Colonic mucosa (tissue), 4 donors: ENCODE measurements around the gene SARM1. TPM values are rescaled to one million over a fixed set of nuclear protein-coding genes. Genes with fewer than 3 reads are reported as not detected.

Source experiments
- DNase-seq: peaks from one replicate; pipeline ENCODE4 v3.0.0-alpha.2; 2020
- H3K27ac ChIP-seq: fragments of 200-600 bp; one replicate; pipeline ENCODE4 v1.8.0; 2021
- H3K27me3 ChIP-seq: fragments of 200-600 bp; one replicate; pipeline ENCODE4 v1.8.0; 2021
- H3K36me3 ChIP-seq: fragments of 200-600 bp; one replicate; pipeline ENCODE4 v1.8.0; 2021
- H3K4me1 ChIP-seq: fragments of 200-600 bp; one replicate; pipeline ENCODE4 v1.8.0; 2021; ENCODE audit warnings: mild to moderate bottlenecking
- H3K4me3 ChIP-seq: fragments of 200-600 bp; one replicate; pipeline ENCODE4 v1.8.0; 2021
- H3K9ac ChIP-seq, 2 donors: one replicate each; pipeline ENCODE4 v1.7.0; 2013; ENCODE audit warnings: control low read depth in 2 of 2, low read depth in 2 of 2, low read length in 2 of 2
- H3K9me3 ChIP-seq: fragments of 200-600 bp; one replicate; pipeline ENCODE4 v1.8.0; 2021
- intact Hi-C: fragments of 100-400 bp; cut with DNase I; formaldehyde crosslinking; loops from one replicate; pipeline ENCODE4 v1.14.1; 2022
- total RNA-seq, 2 donors: library from RNA; stranded (reverse); fragmentation: NEBNext Ultra II Directional in 1 of 2; extraction: Animal tissue kit (Norgen Biotek cat#: 25700) in 1 of 2; gene quantifications; one replicate each; pipeline ENCODE4 v1.2.1, GENCODE V29; 2021
- TF ChIP-seq, protein P1 (sequence below): fragments of 200-600 bp; IDR thresholded peaks from one replicate; pipeline ENCODE4 v1.8.0; 2022; ENCODE audit warnings: antibody characterized with exemption, mild to moderate bottlenecking
- donor health status: healthy.
- donor health status: DM: no; HTN: no; CAD: no.
- donor health status: DM: no; HTN: no; CAD: no.

Gene SARM1
- total RNA-seq, 2 donors from 2014 or later, result 7.7 to 10.8 TPM

DNA sequence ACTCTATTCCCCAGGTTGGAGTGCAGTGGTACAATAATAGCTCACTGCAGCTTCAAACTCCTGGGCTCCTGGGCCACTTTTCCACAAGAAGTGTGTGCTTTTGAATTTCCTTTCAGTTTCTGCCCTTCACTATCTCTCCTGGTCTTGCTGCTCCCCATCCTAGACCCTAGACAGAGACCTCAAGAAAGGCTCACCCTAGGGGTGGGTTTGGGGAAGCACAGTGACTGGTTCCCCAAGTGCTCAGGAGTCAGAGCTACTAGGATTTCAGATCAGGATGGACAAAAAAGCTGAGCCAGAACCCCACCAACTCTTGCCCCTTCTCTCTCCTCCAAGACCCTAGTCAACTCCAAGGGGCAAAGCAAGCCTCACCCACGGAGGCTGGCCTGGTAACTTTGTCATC, 4.9 kb upstream of the SARM1 start:
- Histone ChIP-seq H3K27me3 (no peaks in the 10 kb centered on the region), H3K4me1 (no peaks in the 10 kb centered on the region), H3K9ac (no peak overlapping the region), H3K27ac (no peak overlapping the region), H3K36me3 (peaks cover 4% of the 10 kb centered on the region), H3K9me3 (no peaks in the 10 kb centered on the region), H3K4me3 (no peak overlapping the region)
- intact Hi-C loops, result no loop called here
- TF ChIP-seq, protein P1, sequence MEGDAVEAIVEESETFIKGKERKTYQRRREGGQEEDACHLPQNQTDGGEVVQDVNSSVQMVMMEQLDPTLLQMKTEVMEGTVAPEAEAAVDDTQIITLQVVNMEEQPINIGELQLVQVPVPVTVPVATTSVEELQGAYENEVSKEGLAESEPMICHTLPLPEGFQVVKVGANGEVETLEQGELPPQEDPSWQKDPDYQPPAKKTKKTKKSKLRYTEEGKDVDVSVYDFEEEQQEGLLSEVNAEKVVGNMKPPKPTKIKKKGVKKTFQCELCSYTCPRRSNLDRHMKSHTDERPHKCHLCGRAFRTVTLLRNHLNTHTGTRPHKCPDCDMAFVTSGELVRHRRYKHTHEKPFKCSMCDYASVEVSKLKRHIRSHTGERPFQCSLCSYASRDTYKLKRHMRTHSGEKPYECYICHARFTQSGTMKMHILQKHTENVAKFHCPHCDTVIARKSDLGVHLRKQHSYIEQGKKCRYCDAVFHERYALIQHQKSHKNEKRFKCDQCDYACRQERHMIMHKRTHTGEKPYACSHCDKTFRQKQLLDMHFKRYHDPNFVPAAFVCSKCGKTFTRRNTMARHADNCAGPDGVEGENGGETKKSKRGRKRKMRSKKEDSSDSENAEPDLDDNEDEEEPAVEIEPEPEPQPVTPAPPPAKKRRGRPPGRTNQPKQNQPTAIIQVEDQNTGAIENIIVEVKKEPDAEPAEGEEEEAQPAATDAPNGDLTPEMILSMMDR, result no peak
- DNase-seq, result no peak

DNA sequence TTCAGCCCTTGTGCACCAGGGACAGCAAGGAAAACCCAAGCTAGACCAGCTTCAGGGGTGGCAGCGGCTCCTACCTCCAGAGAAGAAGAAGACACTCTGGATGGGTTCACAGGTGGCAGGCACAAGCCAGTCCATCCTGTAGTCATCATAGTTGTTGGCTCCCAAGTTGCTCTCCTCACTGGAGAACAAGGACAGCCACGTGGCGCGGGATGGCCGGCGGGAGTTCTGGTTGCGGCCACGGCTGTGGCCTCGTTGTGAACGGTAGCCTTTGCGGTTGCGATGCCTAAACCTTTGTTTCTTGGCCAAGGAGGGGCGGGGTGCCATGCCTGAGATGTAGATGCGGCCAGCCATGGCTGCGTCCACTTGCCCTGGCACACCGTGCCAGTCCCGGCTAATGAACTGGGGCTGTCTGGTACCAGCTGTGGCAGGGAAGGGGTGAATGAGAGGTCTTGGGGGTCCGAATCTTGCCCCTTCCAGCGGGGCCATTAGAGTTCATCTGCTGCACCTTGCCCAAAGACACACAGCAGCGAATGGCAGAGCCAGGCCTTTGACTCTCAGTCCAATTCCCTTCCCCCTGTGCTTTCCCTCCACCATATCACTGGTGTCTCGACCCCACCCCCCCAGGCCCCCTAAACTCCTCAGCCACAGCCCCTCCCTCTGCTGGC, 3.7 kb upstream of the SARM1 start:
- DNase-seq, result no peak

DNA sequence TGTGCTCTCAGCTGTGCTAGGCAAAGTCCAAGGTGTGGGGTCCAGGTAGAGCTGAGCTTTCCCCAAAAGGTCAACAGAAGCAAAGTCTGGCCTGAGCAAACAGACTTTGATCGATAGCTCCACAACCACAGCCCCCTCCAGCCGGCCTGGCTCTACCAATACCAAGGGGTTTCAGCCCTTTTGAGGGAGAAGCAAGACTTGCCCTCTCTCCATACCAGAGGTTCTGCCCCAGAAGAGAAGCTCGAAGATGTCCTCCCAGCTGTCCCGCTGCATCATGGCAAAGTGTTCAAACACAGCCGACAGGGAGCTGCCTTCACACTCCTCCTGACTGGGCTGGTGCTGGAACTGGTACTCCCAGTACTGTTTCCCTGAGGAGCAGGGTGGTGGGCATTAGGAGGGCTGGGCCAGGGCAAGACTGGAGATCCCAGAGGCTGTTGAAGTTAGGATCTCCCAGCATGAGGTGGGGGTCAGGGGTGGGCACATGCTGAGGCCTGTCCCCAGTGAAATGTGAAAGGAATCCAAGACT, 3.1 kb upstream of the SARM1 start:
- H3K27me3 ChIP-seq, result peaks cover 15% of the 10 kb centered on the region
- H3K9me3 ChIP-seq, result no peaks in the 10 kb centered on the region
- no peak overlapping the region for H3K4me3 ChIP-seq
- no peak for DNase-seq
- no peak overlapping the region for H3K9ac ChIP-seq
- intact Hi-C loops, result no loop called here
- TF ChIP-seq, protein P1, result no peak
- no peak overlapping the region for H3K27ac ChIP-seq
- no peaks in the 10 kb centered on the region for H3K36me3 ChIP-seq
- peaks cover 4% of the 10 kb centered on the region for H3K4me1 ChIP-seq

More for the DNA sequence above, 3.7 kb upstream of the SARM1 start:
- intact Hi-C loops, result no loop called here
- Histone ChIP-seq H3K9ac (no peak overlapping the region), H3K27me3 (peaks cover 9% of the 10 kb centered on the region), H3K9me3 (no peaks in the 10 kb centered on the region), H3K4me3 (no peak overlapping the region), H3K27ac (no peak overlapping the region), H3K36me3 (no peaks in the 10 kb centered on the region), H3K4me1 (peaks cover 4% of the 10 kb centered on the region)
- TF ChIP-seq, protein P1, result no peak

DNA sequence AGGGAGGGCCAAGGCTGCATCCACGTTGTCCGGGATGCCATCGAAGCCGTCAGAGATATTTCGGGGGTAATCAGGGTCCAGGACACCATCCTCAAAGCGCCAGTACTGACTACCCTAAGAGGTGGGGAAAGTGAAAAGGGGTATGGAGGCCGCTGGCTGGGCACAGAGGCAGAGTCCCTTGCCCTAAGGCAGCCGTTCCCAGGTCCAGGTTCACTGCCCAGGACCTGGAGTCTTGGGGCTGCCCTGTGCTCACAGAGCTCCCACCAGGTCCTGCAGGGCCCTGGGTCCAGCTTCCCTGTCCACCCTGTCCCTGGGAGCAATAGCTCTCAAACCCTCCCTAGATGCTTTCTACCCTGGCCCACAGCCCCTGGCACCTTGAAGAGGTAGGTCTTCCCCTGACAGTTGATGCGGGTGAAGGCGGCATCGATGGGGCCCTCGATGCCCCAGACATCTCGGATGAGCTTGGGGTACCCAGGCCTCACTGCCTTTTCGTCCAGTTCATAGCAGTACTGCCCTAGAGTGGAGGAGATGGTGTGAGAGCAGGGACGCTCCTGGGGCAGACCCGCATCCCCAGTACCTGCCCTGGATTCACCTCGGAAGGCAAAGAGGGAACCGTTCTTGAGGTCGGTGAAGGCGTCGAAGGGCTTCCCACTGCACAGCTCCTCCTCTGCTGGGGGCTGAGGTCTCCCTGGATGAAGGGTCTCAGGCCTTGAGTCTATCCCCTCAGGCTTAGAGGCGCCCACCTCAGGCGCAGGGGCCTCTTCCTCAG, 2.4 kb upstream of the SARM1 start:
- Histone ChIP-seq H3K27me3 (peaks cover 16% of the 10 kb centered on the region), H3K36me3 (no peaks in the 10 kb centered on the region), H3K9me3 (no peaks in the 10 kb centered on the region), H3K27ac (no peak overlapping the region), H3K4me1 (peaks cover 4% of the 10 kb centered on the region), H3K4me3 (no peak overlapping the region), H3K9ac (no peak overlapping the region)
- no peak for DNase-seq
- intact Hi-C loops, result no loop called here
- TF ChIP-seq, protein P1, result no peak

DNA sequence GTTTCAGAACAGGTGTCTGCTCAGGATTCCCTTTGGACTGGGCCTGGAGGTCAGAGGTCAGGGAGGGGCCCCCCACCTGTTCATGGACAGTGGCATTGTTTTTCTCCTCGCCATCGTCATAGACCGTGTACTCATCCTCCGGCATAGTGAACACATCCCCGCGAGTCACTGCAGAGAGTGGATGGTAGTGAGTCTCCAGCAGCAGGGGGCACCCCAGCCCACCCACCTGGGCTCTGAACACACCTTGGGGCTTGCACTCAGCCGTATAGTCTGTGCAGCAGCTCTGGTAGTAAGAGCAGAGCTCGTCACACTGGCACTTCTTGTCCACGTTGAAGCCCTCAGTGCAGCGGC, 1.8 kb upstream of the SARM1 start:
- Histone ChIP-seq H3K36me3 (no peaks in the 10 kb centered on the region), H3K9ac (no peak overlapping the region), H3K9me3 (no peaks in the 10 kb centered on the region), H3K27me3 (peaks cover 16% of the 10 kb centered on the region), H3K4me1 (peaks cover 4% of the 10 kb centered on the region), H3K27ac (no peak overlapping the region), H3K4me3 (no peak overlapping the region)
- TF ChIP-seq, protein P1, result no peak
- no peak for DNase-seq
- intact Hi-C loops, result no loop called here
